Measurements from ENCODE around the gene MAGI2. TPM values are rescaled to one million over a fixed set of nuclear protein-coding genes. Genes with fewer than 3 reads are reported as not detected.

The MAGI2 gene
- total RNA-seq, 1 experiment from 2014 or later: 0.25 TPM

- no TSS peak for BruUV-seq (replicated peaks)
- ChIA-PET POLR2A (no interaction called here), CTCF (no interaction called here)
- no peaks in the 10 kb centered on the region for H3K4me1 Mint-ChIP-seq (ENCODE audit: low read depth, unreplicated experiment)
- no peaks in the 10 kb centered on the region for H3K36me3 Mint-ChIP-seq (ENCODE audit: insufficient read depth, unreplicated experiment)
- Histone ChIP-seq H3K27me3 (replicated peaks; ENCODE audit: control insufficient read depth, insufficient read depth, low read length) (no peaks in the 10 kb centered on the region), H3K36me3 (ENCODE audit: control insufficient read depth, insufficient read depth, low read length) (no peaks in the 10 kb centered on the region), H3K9me3 (no peaks in the 10 kb centered on the region), H3K4me1 (peaks cover 24% of the 10 kb centered on the region), H3K4me3 (ENCODE audit: low read depth, low read length) (no peak overlapping the region)
- TF ChIP-seq CTCF (IDR thresholded peaks at IDR 0.05; ENCODE audit: insufficient read depth in 1 of 2, low read depth in 1 of 2, low read length in 1 of 2, severe bottlenecking in 1 of 2, unreplicated experiment in 1 of 2): no peak
- H3K9me3 Mint-ChIP-seq (ENCODE audit: unreplicated experiment): no peaks in the 10 kb centered on the region
- H3K27me3 Mint-ChIP-seq (ENCODE audit: insufficient read depth, unreplicated experiment): no peaks in the 10 kb centered on the region
- H3K27ac Mint-ChIP-seq (ENCODE audit: unreplicated experiment): no peak overlapping the region
- no peak for DNase-seq
- intact Hi-C loops (cut with micrococcal nuclease; ENCODE audit: unreplicated experiment): no loop called here
- no peak overlapping the region for H3K4me3 Mint-ChIP-seq (ENCODE audit: unreplicated experiment)
These were observed 237.2 kb downstream of the MAGI2 start for GRCh38 chr7:79216236-79216635.

- Mint-ChIP-seq H3K4me1 (ENCODE audit: low read depth, unreplicated experiment) (no peaks in the 10 kb centered on the region), H3K27ac (ENCODE audit: unreplicated experiment) (no peak overlapping the region)
These were observed 241.1 kb downstream of the MAGI2 start for GRCh38 chr7:79212334-79212733.

GRCh38 chr7:79211724-79212123 lies 241.7 kb downstream of the MAGI2 start:
- Histone ChIP-seq H3K27me3 (replicated peaks; ENCODE audit: control insufficient read depth, insufficient read depth, low read length) (no peaks in the 10 kb centered on the region), H3K36me3 (ENCODE audit: control insufficient read depth, insufficient read depth, low read length) (no peaks in the 10 kb centered on the region), H3K4me3 (ENCODE audit: low read depth, low read length) (no peak overlapping the region), H3K4me1 (peaks cover 4% of the 10 kb centered on the region), H3K9me3 (no peaks in the 10 kb centered on the region)
- Mint-ChIP-seq H3K27ac (ENCODE audit: unreplicated experiment) (no peak overlapping the region), H3K9me3 (ENCODE audit: unreplicated experiment) (no peaks in the 10 kb centered on the region), H3K27me3 (ENCODE audit: insufficient read depth, unreplicated experiment) (no peaks in the 10 kb centered on the region), H3K4me3 (ENCODE audit: unreplicated experiment) (no peak overlapping the region), H3K36me3 (ENCODE audit: insufficient read depth, unreplicated experiment) (no peaks in the 10 kb centered on the region), H3K4me1 (ENCODE audit: low read depth, unreplicated experiment) (no peaks in the 10 kb centered on the region)
- no peak for DNase-seq
- ChIA-PET POLR2A (no interaction called here), CTCF (no interaction called here)
- BruUV-seq (replicated peaks): no TSS peak
- intact Hi-C loops (cut with micrococcal nuclease; ENCODE audit: unreplicated experiment): no loop called here
- TF ChIP-seq CTCF (IDR thresholded peaks at IDR 0.05; ENCODE audit: insufficient read depth in 1 of 2, low read depth in 1 of 2, low read length in 1 of 2, severe bottlenecking in 1 of 2, unreplicated experiment in 1 of 2): no peak

More at GRCh38 chr7:79212334-79212733, 241.1 kb downstream of the MAGI2 start:
- no peaks in the 10 kb centered on the region for H3K9me3 ChIP-seq
- Mint-ChIP-seq H3K36me3 (ENCODE audit: insufficient read depth, unreplicated experiment) (no peaks in the 10 kb centered on the region), H3K27me3 (ENCODE audit: insufficient read depth, unreplicated experiment) (no peaks in the 10 kb centered on the region), H3K9me3 (ENCODE audit: unreplicated experiment) (no peaks in the 10 kb centered on the region), H3K4me3 (ENCODE audit: unreplicated experiment) (no peak overlapping the region)
- POLR2A ChIA-PET: no interaction called here
- H3K36me3 ChIP-seq (ENCODE audit: control insufficient read depth, insufficient read depth, low read length): no peaks in the 10 kb centered on the region
- peaks cover 11% of the 10 kb centered on the region for H3K4me1 ChIP-seq
- intact Hi-C loops (cut with micrococcal nuclease; ENCODE audit: unreplicated experiment): no loop called here
- no peak overlapping the region for H3K4me3 ChIP-seq (ENCODE audit: low read depth, low read length)
- H3K27me3 ChIP-seq (replicated peaks; ENCODE audit: control insufficient read depth, insufficient read depth, low read length): no peaks in the 10 kb centered on the region
- CTCF ChIA-PET: no interaction called here
- TF ChIP-seq CTCF (IDR thresholded peaks at IDR 0.05; ENCODE audit: insufficient read depth in 1 of 2, low read depth in 1 of 2, low read length in 1 of 2, severe bottlenecking in 1 of 2, unreplicated experiment in 1 of 2): no peak
- DNase-seq: no peak
- BruUV-seq (replicated peaks): no TSS peak
